VCaP (cell line): Measurements from ENCODE around the gene PARVB.

Source experiments
- H3K27ac ChIP-seq: fragments of 450-650 bp; 2 replicates; pipeline ENCODE4 v1.5.1; 2017
- TF ChIP-seq, protein P1 (sequence below): fragments of 450-650 bp; conservative IDR thresholded peaks from 2 replicates; pipeline ENCODE4 v1.5.1; 2017; ENCODE audit warnings: mild to moderate bottlenecking, moderate library complexity

PARVB gene

GRCh38 chr22:44200451-44200850 is 176.3 kb downstream of the PARVB start:
- TF ChIP-seq, protein P1, sequence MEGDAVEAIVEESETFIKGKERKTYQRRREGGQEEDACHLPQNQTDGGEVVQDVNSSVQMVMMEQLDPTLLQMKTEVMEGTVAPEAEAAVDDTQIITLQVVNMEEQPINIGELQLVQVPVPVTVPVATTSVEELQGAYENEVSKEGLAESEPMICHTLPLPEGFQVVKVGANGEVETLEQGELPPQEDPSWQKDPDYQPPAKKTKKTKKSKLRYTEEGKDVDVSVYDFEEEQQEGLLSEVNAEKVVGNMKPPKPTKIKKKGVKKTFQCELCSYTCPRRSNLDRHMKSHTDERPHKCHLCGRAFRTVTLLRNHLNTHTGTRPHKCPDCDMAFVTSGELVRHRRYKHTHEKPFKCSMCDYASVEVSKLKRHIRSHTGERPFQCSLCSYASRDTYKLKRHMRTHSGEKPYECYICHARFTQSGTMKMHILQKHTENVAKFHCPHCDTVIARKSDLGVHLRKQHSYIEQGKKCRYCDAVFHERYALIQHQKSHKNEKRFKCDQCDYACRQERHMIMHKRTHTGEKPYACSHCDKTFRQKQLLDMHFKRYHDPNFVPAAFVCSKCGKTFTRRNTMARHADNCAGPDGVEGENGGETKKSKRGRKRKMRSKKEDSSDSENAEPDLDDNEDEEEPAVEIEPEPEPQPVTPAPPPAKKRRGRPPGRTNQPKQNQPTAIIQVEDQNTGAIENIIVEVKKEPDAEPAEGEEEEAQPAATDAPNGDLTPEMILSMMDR: no peak

DNA sequence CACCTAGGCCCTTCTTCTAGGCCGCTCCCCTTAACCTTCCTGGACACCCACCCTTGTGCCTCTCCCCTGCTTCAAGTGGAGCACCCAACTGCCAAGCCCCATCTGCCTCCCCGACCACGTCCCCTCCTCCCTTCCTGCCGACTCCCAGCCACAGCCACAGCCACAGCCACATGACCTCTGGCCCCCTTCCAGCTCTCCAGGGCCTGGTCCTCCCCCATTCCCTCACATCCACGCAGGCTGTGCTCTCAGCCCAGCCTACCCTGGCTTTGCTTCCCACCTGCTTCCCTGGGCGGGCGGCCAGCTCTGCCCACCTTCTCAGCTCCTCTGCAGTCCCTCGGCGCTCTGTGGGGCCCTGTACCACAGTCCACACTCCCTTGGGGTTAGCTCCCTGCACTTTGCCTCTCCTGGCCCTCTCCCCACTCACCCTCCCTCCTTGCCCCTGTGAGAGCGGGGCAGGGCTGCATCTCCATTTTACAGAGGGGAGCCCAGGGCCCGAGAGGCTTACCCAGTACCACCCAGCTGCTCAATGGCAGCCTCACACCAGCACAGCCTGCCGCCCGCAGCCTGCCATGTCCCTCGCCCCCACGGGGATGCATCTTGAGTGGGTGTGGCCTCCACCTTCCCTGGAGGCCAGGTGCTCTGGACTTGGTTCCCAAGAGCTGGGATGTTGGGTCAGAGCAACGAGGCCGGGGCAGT is 176.9 kb downstream of the PARVB start:
- TF ChIP-seq, protein P1: no peak
- H3K27ac ChIP-seq: no peak overlapping the region

More at GRCh38 chr22:44200451-44200850, 176.3 kb downstream of the PARVB start:
- no peak overlapping the region for H3K27ac ChIP-seq

DNA sequence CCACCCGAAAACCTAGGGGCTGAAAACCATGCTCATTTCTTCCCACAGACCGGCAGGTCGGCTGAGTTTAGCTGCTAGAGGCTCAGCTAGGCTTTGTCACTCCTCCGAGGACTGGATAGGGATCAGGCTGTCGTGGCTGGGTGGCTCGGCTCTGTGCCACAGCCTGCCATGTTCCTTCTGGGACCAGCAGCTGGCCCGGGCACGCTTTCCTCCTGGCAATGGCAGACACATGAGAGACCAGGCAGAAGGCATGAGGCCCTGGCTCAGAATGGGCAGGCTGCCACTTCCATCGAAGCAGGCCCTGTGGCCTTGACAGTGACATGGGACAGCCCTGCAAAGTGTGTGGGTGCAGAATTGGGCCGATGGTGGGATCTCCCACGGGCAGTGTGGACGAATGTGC is 177.6 kb downstream of the PARVB start:
- TF ChIP-seq, protein P1: no peak
- no peak overlapping the region for H3K27ac ChIP-seq

- TF ChIP-seq, protein P1: no peak
- H3K27ac ChIP-seq: no peak overlapping the region
Observed at GRCh38 chr22:44202261-44202789, 178.2 kb downstream of the PARVB start.

DNA sequence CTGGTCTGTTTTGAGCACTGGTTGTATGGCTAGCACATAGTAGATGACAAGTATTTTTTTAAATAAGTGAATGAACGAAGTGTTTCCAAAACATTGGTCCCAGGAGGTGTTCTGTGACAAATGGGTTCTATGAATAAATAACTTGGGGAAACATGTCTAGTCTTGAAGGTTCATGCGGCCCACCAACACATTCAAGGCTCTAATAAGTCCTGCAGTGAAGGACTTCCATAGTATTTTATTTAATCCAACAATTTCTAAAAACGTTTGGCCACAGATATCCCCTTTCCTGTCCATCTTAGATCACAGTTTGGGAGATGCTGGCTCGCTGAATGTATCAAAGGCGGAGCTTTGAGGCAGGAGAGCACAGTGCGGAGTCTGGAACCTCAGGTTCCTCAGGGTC is 179.1 kb downstream of the PARVB start:
- TF ChIP-seq, protein P1: no peak
- H3K27ac ChIP-seq: no peak overlapping the region

- TF ChIP-seq, protein P1: no peak
- no peak overlapping the region for H3K27ac ChIP-seq
Observed at GRCh38 chr22:44204739-44205515, 180.8 kb downstream of the PARVB start.

DNA sequence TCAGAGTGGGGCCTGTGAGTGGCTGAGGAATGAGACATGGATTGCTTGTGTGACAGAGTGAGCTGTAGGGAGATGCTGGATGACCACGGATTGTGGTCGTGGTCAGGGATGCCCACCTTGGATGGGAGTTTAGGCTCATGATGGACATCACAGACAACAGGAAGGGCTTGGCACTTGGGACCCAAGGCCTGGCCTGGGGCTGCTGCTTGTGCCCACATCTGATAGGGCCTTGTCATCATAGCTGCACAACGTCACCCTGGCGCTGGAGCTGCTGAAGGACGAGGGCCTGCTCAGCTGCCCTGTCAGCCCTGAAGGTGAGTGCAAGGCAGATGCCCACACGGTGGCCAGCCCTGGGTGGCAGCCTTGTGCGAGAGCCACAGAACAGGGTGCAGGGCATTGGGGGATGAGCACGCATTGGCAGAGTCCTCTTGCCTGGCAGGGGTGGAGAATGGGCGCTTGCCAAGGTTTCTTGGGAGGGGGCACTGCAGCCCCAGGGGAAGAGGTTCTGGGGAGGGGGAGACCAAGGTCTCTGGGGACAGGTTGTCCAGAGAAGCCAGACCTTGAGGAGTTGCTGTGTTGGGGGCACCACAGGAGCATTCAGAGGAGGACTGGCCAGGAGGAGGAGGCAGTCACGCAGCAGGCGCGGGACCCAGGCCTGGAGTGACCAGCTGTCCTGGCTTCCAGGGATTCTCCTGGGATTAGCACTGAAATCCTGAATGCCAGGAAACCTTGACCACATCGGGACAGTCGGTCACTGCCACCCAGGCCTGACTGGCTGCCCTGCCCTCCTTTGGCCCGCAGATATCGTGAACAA is 181.6 kb downstream of the PARVB start:
- TF ChIP-seq, protein P1: no peak
- H3K27ac ChIP-seq: no peak overlapping the region
